GM21825 (cell line): ENCODE data around the gene CEP112.
"Not testable (repeated sequence)": the region's sequence is repeated elsewhere in the genome, so short reads cannot be mapped to it uniquely, and the experiment has no call there.

ENCODE experiments used
- ATAC-seq: cut with Tn5 transposase; IDR thresholded peaks from one replicate; pipeline ENCODE4 v1.9.1; 2021; ENCODE audit warnings: mild to moderate bottlenecking, moderate library complexity; ENCODE audit not compliant: unreplicated experiment

Gene CEP112

DNA sequence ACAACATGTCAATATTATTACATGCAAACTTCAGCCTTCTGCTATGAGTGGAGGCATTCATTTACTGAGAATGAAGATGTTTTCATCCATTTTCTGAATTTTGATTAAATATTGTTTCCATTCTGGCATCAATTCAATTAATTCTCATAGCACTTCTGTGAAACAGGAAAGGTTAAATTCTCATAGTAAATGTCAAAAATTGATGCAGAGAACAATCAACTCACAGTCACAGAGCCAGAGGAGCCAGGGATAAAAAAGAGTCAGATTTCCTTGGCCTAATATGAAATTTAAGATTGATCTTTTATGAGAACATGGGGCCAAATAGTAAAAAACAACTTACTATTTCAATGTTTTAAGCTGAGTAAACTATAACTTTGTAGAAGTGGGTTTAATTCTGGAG is 446.7 kb downstream of the CEP112 start:
- no peak for ATAC-seq

DNA sequence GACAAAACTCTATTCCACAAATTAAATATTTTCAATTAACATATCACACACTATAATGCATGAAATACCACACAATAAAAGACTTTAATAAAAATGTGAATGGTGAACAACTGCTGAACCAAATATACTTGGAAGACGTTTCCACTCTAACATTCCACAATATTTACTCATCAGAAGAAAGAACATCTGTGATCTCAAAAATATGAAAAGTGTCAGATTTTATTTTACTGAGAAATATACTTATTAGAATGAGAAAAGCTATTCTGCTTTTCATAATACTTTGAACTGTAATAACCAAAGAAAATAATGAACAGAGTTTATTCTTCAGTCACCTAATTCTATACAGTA is 448.7 kb downstream of the CEP112 start:
- no peak for ATAC-seq

GRCh38 chr17:65742403-65743307 is 449.3 kb downstream of the CEP112 start:
- no peak for ATAC-seq

DNA sequence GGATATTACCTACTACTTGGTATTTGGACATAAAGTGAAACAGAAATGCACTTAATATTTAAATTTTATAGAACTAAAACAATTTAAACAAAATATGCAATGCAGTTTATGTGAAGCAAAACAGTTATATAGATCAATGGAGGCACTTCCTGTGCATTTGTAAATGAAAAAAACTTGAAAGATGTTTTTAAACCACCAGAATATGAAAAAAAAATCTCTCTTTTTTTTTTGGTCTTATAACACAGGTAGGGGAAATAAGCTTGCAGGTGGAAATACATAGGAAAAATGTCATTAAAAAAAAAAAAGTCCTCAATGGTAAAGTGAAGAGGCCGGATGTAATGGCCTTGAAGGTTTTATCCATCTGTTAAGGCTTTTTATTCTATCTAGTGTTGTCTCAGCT is 450.2 kb downstream of the CEP112 start:
- ATAC-seq: no peak

GRCh38 chr17:65739034-65739433 is 452.9 kb downstream of the CEP112 start:
- no peak for ATAC-seq

GRCh38 chr17:65737451-65737850 is 454.5 kb downstream of the CEP112 start:
- no peak for ATAC-seq

DNA sequence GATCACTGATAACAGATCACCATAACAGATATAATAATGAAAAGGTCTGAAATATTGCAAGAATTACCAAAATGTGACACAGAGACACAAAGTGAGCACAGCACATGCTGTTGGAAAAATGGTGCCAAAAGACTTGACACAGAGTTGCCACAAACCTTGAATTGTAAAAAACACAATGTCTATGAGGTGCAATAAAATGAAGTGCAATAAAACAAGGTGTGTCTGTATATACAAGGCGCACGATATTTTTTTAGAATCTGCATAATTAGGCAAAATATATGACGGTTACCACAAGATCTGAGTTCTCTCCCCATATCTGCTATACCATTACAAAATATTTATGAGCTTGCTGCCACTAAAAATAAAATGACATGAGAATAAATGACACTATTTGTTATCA is 458.6 kb downstream of the CEP112 start:
- no peak for ATAC-seq

DNA sequence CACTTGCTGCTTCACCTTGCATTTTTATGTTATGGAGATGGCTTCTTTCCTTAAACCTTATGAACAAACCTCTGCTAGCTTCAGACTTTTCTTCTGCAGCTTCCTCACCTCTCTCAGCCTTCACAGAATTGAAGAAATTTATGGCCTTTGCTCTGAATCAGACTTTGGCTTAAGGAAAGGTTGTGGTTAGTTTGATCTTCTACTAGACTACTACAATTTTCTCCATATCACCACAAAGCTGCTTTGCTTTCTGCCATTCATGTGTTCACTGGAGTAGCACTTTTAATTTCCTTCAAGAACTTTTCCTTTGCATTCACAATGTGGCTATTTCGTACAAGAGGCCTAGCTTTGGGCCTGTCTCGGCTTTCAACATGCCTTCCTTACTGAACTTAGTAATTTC is 459.3 kb downstream of the CEP112 start:
- not testable (repeated sequence) for ATAC-seq

DNA sequence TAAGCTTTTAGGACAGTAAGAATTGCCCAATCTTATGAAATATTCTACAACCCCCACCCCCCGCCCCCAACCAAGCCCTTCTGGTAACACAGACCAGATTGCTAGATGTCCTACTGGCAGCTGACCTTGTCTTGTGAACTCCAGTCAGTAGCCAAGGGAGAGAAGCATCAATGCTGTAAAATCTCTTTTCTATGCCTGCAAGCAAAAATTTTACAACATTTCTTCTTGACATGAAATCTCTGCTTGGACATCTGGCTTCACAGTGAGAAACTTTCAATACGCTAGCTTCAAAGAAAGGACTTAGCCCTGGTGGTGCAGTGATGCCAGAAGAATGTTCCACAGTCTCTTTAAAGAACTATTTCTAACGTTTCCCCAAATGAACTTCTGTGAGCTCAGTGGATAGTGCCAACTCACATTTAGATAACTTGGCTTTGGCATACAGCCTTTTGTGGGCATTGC is 461.2 kb downstream of the CEP112 start:
- no peak for ATAC-seq

- no peak for ATAC-seq
Observed at GRCh38 chr17:65729207-65729606, 462.7 kb downstream of the CEP112 start.

GRCh38 chr17:65727832-65728231 is 464.1 kb downstream of the CEP112 start:
- ATAC-seq: no peak

DNA sequence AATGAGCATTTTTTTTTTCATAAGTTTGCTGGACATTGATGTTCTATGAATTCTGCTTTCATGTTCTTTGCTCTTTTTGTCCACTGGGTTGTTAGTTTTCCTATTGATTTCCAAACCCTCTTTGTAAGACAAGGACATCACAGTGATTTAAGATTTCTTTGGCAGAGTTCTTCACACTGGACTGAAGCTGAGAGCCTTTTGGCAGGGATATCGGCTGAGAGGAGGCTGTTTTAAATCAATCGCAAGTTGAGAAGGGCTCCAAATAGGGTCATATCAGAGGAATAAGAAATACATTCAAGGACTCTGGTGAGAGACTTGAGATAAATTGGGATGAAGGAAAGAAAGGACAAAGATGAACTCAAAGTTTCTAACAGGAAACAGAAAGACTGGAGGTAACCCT is 464.7 kb downstream of the CEP112 start:
- ATAC-seq: no peak

GRCh38 chr17:65723431-65724151 is 468.3 kb downstream of the CEP112 start:
- no peak for ATAC-seq

- no peak for ATAC-seq
Observed at GRCh38 chr17:65718601-65719000, 473.3 kb downstream of the CEP112 start.

DNA sequence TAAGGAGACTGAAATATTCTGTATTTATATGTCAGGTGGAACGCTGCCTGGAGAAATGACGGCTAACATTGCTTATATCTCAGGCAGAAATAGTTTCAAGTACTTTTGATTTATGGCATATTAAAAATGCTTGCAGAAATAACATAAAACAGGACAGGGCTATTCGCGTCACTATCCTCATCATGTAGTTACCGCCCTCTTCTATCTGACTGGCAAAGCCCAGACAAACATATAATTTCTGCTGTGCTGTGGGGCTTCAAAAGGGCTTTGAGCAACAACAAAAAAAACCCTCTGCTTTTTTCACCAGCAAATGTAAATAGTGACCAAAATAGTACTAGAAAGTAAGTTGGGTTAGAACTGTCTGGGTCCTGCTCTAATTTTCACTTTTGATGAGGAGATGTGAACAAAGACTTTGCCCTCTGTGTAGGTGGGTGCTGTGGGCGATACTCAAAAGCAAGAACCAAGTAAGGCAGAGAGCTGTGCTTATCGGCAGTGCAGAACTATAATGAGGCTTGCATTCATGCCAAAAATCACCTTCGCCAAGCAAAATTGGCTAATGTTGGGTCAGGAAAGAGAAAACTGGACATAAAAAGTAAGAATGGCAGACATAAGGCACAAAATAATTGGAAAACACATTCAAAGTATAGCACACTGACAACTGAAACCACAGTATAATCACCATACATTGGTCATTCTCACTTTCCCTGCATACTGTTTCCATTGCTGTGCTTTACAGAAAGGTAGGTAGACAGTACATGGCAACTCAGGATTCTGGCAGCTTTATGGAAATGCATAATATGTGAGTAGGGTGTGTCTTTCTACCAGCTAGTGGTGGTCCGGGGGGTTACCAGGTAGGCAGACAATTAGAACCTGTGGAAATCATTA is 479.3 kb downstream of the CEP112 start:
- ATAC-seq: no peak

DNA sequence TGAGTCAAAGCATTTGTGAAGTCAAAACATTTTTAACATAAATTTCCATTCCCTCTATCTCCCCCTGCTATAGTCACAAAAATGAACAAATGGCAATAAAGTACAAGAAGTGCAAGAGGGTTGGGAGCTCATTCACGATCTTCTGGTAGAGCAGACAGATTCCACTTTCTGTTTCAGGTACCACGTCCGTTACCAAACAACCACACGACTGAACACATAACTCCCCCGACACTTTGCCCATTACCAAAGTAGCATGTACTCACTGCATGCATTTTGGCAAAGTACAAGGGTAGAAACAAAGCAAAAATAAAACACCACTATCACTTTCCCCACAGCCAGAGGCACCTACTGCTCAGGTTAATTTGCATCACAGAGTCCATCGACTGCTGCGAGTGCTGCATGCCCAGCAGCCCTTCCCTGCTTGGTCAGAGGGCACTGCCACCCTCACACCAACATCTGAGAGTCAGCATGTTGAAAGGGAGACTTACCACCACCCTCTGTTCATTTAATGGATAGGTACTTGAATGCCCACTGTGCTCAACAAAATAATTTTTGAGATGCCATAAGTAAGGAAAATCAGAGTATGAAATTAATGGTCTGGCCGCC is 480.2 kb downstream of the CEP112 start:
- no peak for ATAC-seq

DNA sequence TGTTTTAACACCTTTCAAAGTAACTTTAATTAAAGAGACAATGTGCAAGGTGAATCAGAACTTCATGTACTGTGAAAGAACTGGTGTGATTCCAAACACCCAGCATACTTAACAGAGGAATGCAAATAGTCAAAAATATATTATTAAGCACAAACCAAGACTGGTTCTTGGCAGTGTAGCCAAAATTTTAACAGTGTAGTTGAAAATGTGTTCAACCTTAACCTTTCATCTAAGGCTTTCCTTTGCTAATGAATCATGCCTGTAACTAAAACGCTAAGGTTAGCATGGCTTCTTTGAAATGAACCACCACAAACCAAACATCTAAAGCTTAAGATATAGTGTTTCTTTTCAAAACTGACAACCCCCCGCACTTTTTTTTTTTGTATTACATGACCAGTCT is 484.2 kb downstream of the CEP112 start:
- no peak for ATAC-seq

DNA sequence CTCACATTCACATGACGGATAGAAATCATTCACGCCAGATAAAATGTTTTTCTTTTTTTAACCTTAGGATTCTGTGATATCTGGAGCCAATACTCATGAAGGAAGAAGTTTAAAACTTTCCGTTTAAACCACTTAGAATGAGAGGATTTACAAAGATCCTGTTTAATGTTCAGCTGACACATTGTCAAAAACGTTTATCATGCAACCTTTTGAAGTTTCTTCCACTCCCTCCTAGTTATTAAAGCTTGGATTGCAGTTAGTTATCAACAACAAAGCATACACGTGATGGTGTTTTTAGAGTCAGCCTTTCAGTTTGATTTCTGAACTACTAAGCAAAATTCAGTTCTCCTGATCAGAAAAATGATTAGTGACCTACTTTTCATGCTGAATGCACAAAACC is 487.2 kb downstream of the CEP112 start:
- ATAC-seq: no peak

- ATAC-seq: no peak
Observed at GRCh38 chr17:65703891-65704290, 488.0 kb downstream of the CEP112 start.

- ATAC-seq: no peak
Observed at GRCh38 chr17:65699459-65699858, 492.5 kb downstream of the CEP112 start.
